Measurements from ENCODE around the gene PNPLA1. TPM values are rescaled to one million over a fixed set of nuclear protein-coding genes. Genes with fewer than 3 reads are reported as not detected.

Gene PNPLA1
- total and polyA plus RNA-seq, 8 donors, result 0.38 to 2.2 (median 0.60) TPM; not detected in 4

- H3K27me3 ChIP-seq, result no peaks in the 10 kb centered on the region
- H3K27ac ChIP-seq, result no peak overlapping the region
- no peak overlapping the region for H3K4me3 ChIP-seq
- H3K36me3 ChIP-seq, result no peaks in the 10 kb centered on the region
- WGBS, 5 donors, result 93 to 100% (median 95%) methylated on average over 2 of the region's 2 CpGs
- no peak for DNase-seq
- peaks cover 0 to 4% (median 0%) of the 10 kb centered on the region in 4 donors for H3K9me3 ChIP-seq
- TF ChIP-seq POLR2A (IDR thresholded peaks at IDR 0.05) (no peak), EP300 (IDR thresholded peaks at IDR 0.05) (no peak), CTCF (IDR thresholded peaks at IDR 0.05) (no peak), POLR2AphosphoS5 (IDR thresholded peaks at IDR 0.05) (no peak)
- peaks cover 0 to 15% (median 0%) of the 10 kb centered on the region in 4 donors for H3K4me1 ChIP-seq
- intact Hi-C loops (cut with DNase I; ENCODE audit: low total_unique reads), result no loop called here
These were observed 40.0 kb downstream of the PNPLA1 start for GRCh38 chr6:36309900-36310299.

GRCh38 chr6:36312854-36313648, 43.2 kb downstream of the PNPLA1 start:
- Histone ChIP-seq H3K4me3 (no peak overlapping the region), H3K27me3 (no peaks in the 10 kb centered on the region), H3K36me3 (no peaks in the 10 kb centered on the region), H3K27ac (no peak overlapping the region), H3K4me1 (peaks cover 0 to 15% (median 0%) of the 10 kb centered on the region in 4 donors), H3K9me3 (peaks cover 0 to 4% (median 0%) of the 10 kb centered on the region in 4 donors)
- DNase-seq, result peak in 1 of 2 donors; percentile 44
- WGBS, 5 donors, result 53 to 75% (median 60%) methylated on average over 4 to 8 of the region's 8 CpGs
- TF ChIP-seq POLR2A (IDR thresholded peaks at IDR 0.05), result no peak
- TF ChIP-seq POLR2AphosphoS5 (IDR thresholded peaks at IDR 0.05), result no peak
- intact Hi-C loops (cut with DNase I; ENCODE audit: low total_unique reads), result no loop called here

- Histone ChIP-seq H3K9me3 (peaks cover 0 to 4% (median 0%) of the 10 kb centered on the region in 4 donors), H3K27ac (no peak overlapping the region), H3K36me3 (no peaks in the 10 kb centered on the region), H3K27me3 (no peaks in the 10 kb centered on the region), H3K4me1 (peaks cover 0 to 15% (median 0%) of the 10 kb centered on the region in 4 donors), H3K4me3 (no peak overlapping the region)
- no peak for DNase-seq
- intact Hi-C loops (cut with DNase I; ENCODE audit: low total_unique reads), result no loop called here
- TF ChIP-seq CTCF (IDR thresholded peaks at IDR 0.05) (no peak), POLR2AphosphoS5 (IDR thresholded peaks at IDR 0.05) (no peak), POLR2A (IDR thresholded peaks at IDR 0.05) (no peak), EP300 (IDR thresholded peaks at IDR 0.05) (no peak)
- WGBS, 5 donors, result 84 to 93% (median 87%) methylated on average over 4 of the region's 4 CpGs
These were observed 43.7 kb downstream of the PNPLA1 start for GRCh38 chr6:36313649-36313936.

GRCh38 chr6:36314221-36315014, 44.6 kb downstream of the PNPLA1 start:
- Histone ChIP-seq H3K4me3 (no peak overlapping the region), H3K9me3 (peaks cover 0 to 4% (median 0%) of the 10 kb centered on the region in 4 donors), H3K36me3 (no peaks in the 10 kb centered on the region), H3K4me1 (peaks cover 0 to 21% (median 0%) of the 10 kb centered on the region in 4 donors), H3K27ac (no peak overlapping the region), H3K27me3 (no peaks in the 10 kb centered on the region)
- peak in 1 of 3 donors; percentile 34 for TF ChIP-seq POLR2AphosphoS5 (IDR thresholded peaks at IDR 0.05)
- TF ChIP-seq CTCF (IDR thresholded peaks at IDR 0.05), result no peak
- 33 to 74% (median 41%) methylated on average over 3 of the region's 3 CpGs for whole genome bisulfite sequencing, 5 donors
- DNase-seq, result peak in 1 of 2 donors; percentile 75
- intact Hi-C loops (cut with DNase I; ENCODE audit: low total_unique reads), result no loop called here

Data from stomach (tissue), 9 donors.